Activated CD4-positive, alpha-beta T cell treated with anti-CD3 and anti-CD28 coated beads, Interleukin-2, amount 10 ng/mL, durations not matched to agents 7 days and 5 days (primary cell): ENCODE results near the gene PIH1D1. TPM values are rescaled to one million over a fixed set of nuclear protein-coding genes. Genes with fewer than 3 reads are reported as not detected.

Experiments
- CTCF ChIA-PET: fragments of 350-600 bp; sonication (Branson Sonifier 250); formaldehyde crosslinking; loops from one replicate; lab custom pipeline; 2021; ENCODE audit warnings: antibody characterized with exemption; lab: Charles Lee
- POLR2A ChIA-PET: fragments of 350-600 bp; sonication (Branson Sonifier 250); formaldehyde crosslinking; loops from one replicate; lab custom pipeline; 2021; ENCODE audit warnings: antibody characterized with exemption; lab: Charles Lee
- DNase-seq: peaks from one replicate; pipeline ENCODE4 v3.0.0-alpha.2; 2020
- H3K27ac Mint-ChIP-seq: one replicate; pipeline ENCODE4 v1.8.0; 2021; ENCODE audit warnings: mild to moderate bottlenecking, moderate library complexity, mixed read lengths
- H3K27me3 Mint-ChIP-seq: one replicate; pipeline ENCODE4 v1.8.0; 2021; ENCODE audit warnings: mixed read lengths
- H3K36me3 Mint-ChIP-seq: one replicate; pipeline ENCODE4 v1.8.0; 2021; ENCODE audit warnings: low read depth, mixed read lengths
- H3K4me1 Mint-ChIP-seq: one replicate; pipeline ENCODE4 v1.8.0; 2021; ENCODE audit warnings: mixed read lengths
- H3K4me3 Mint-ChIP-seq: one replicate; pipeline ENCODE4 v1.8.0; 2021; ENCODE audit warnings: mild to moderate bottlenecking, moderate library complexity, mixed read lengths
- H3K9me3 Mint-ChIP-seq: one replicate; pipeline ENCODE4 v1.8.0; 2021; ENCODE audit warnings: mixed read lengths
- microRNA-seq: library from miRNA; unstranded; fragments of <30 nt; microRNA quantifications from one replicate; pipeline ENCODE4 v1.2.0, GENCODE V29; 2021; ENCODE audit warnings: borderline microRNAs expressed, borderline replicate concordance
- total RNA-seq, 2 experiments: library from RNA; stranded (reverse); gene quantifications; one replicate each; pipeline ENCODE4 v1.2.3, GENCODE V29; 2021

The PIH1D1 gene
- total RNA-seq, 2 experiments from 2014 or later = 146 to 176 TPM

DNA sequence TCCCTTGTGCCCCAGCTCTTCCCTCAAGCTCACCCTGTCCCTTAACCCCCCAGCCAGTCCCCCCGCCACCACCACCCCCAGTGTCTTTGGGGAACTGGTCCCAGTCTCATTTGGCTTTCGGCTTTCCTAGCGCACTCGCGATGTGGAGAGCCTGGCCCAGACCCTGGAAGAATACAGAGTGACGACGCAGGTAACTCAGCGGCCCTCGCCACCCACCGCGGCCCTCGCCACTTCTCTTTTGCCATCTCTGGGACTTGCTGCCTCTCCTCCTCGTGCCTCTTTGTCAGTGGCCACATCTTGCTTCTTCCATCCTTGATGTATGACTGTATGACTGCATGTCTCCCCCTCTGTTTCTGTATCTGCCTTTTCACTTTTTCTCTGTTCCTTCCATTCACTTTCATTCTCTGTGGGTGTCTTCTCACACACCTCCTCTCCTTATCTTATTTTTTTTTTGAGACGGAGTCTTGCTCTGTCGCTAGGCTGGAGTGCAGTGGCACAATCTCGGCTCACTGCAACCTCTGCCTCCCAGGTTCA, 44.1 kb downstream of the PIH1D1 start:
- no peak for DNase-seq
- Mint-ChIP-seq H3K27me3 (peaks cover 2% of the 10 kb centered on the region), H3K4me3 (no peak overlapping the region), H3K27ac (peak overlapping the region; percentile 93), H3K36me3 (no peaks in the 10 kb centered on the region), H3K9me3 (no peaks in the 10 kb centered on the region), H3K4me1 (peaks cover 69% of the 10 kb centered on the region)
- POLR2A ChIA-PET = no interaction called here
- CTCF ChIA-PET = interaction anchor here (0.7 to 8.8 kb wide), 2 partner anchors 14 to 248 kb away, joined by 3 to 71 read pairs; partner anchors contain the start of genes GFY and PTH2

- POLR2A ChIA-PET = no interaction called here
Measured at GRCh38 chr19:49407079-49407478, 44.5 kb downstream of the PIH1D1 start.

GRCh38 chr19:49403404-49404187, 48.0 kb downstream of the PIH1D1 start:
- Mint-ChIP-seq H3K4me1 (peaks cover 44% of the 10 kb centered on the region), H3K27me3 (peaks cover 2% of the 10 kb centered on the region), H3K36me3 (no peaks in the 10 kb centered on the region), H3K27ac (no peak overlapping the region), H3K9me3 (no peaks in the 10 kb centered on the region), H3K4me3 (no peak overlapping the region)
- CTCF ChIA-PET = interaction anchor here (0.5 to 2.2 kb wide), 6 partner anchors 12 to 360 kb away, joined by 3 to 7 read pairs (median 4); no protein-coding TSS in a partner anchor
- POLR2A ChIA-PET = no interaction called here
- no peak for DNase-seq

More at GRCh38 chr19:49407079-49407478, 44.5 kb downstream of the PIH1D1 start:
- Mint-ChIP-seq H3K4me1 (peaks cover 64% of the 10 kb centered on the region), H3K27me3 (peaks cover 2% of the 10 kb centered on the region), H3K27ac (peak overlapping the region; percentile 13), H3K9me3 (no peaks in the 10 kb centered on the region), H3K36me3 (no peaks in the 10 kb centered on the region), H3K4me3 (no peak overlapping the region)
- no peak for DNase-seq
- CTCF ChIA-PET = interaction anchor here (1.0 to 8.8 kb wide), 4 partner anchors 12 to 63 kb away, joined by 3 to 71 read pairs (median 4); partner anchors contain the start of genes GFY and PTH2

DNA sequence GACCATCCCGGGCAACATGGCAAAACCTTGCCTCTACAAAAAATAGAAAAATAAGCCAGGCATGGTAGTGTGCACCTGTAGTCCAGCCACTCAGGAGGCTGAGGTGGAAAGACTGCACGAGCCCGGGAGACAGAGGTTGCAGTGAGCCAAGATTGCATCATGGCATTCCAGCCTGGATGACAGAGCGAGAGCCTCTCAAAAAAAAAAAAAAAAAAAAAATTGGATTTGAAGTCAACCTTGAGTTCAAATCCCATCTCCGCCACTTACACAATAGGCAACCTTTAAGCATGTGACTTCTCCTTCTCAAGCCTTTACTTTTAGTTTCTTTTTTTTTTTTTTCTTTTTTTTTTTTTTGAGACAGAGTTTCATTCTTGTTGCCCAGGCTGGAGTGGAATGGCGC, 51.6 kb downstream of the PIH1D1 start:
- ChIA-PET POLR2A (no interaction called here), CTCF (no interaction called here)
- no peaks in the 10 kb centered on the region for H3K9me3 Mint-ChIP-seq
- H3K27ac Mint-ChIP-seq = no peak overlapping the region
- H3K27me3 Mint-ChIP-seq = peaks cover 2% of the 10 kb centered on the region
- no peaks in the 10 kb centered on the region for H3K36me3 Mint-ChIP-seq
- DNase-seq = no peak
- no peak overlapping the region for H3K4me3 Mint-ChIP-seq
- H3K4me1 Mint-ChIP-seq = peaks cover 34% of the 10 kb centered on the region

DNA sequence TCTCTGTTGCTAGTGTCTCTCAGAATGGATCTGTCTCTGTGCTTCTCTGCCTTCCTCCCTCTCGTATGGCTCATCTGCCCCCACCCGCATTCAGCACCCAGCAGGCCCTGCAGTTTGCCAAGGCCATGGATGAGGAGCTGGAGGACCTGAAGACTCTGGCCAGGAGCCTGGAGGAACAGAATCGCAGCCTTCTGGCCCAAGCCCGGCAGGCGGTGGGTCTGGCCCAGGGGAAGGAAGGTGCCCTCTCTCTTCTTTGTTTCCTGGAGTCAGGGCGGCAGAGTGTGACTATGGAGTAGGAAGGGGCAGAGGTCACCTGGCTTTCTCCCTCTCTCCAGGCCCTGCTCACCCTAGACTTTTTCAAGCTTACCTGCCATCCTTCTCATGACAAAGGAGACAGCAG, 52.7 kb downstream of the PIH1D1 start:
- DNase-seq = no peak
- Mint-ChIP-seq H3K4me3 (no peak overlapping the region), H3K27ac (peak overlapping the region; percentile 42), H3K9me3 (no peaks in the 10 kb centered on the region), H3K36me3 (no peaks in the 10 kb centered on the region), H3K27me3 (peaks cover 2% of the 10 kb centered on the region), H3K4me1 (peaks cover 34% of the 10 kb centered on the region)
- POLR2A ChIA-PET = no interaction called here
- CTCF ChIA-PET = no interaction called here

DNA sequence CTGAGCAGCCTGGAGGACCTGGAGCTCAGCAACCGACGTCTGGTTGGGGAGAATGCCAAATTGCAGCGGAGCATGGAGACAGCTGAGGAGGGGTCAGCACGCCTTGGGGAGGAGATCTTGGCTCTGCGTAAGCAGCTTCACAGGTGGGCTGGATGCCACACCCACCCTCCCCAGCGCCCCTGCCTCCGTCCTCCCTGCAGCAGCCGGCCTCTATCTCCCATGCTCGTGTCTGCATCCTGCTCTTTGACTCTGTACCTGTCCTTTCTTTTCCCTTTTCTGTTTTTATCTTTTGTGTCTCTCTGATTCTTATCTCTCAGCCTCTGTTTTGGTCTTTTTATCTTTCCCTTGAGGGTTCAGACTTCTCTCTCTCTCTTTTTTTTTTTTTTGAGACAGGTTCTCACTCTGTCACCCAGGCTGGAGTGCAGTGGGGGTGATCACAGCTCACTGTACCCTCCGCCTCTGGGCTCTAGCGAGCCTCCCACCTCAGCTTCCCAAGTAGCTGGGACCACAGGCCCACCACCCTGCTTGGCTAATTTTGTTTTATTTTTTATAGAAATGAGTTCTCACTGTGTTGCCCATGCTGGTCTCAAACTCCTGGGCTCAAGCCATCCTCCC, 53.5 kb downstream of the PIH1D1 start:
- peaks cover 27% of the 10 kb centered on the region for H3K4me1 Mint-ChIP-seq
- no peaks in the 10 kb centered on the region for H3K36me3 Mint-ChIP-seq
- peak overlapping the region; percentile 42 for H3K27ac Mint-ChIP-seq
- ChIA-PET POLR2A (no interaction called here), CTCF (interaction anchor here (1.0 kb wide), 1 partner anchor 130 kb away, joined by 6 read pairs; the partner anchor contains the start of gene RCN3)
- H3K9me3 Mint-ChIP-seq = no peaks in the 10 kb centered on the region
- DNase-seq = no peak
- no peak overlapping the region for H3K4me3 Mint-ChIP-seq
- H3K27me3 Mint-ChIP-seq = peaks cover 2% of the 10 kb centered on the region

GRCh38 chr19:49396738-49397505, 54.7 kb downstream of the PIH1D1 start:
- Mint-ChIP-seq H3K27me3 (peaks cover 4% of the 10 kb centered on the region), H3K27ac (no peak overlapping the region), H3K36me3 (no peaks in the 10 kb centered on the region), H3K4me3 (no peak overlapping the region), H3K4me1 (peaks cover 32% of the 10 kb centered on the region), H3K9me3 (no peaks in the 10 kb centered on the region)
- no peak for DNase-seq
- CTCF ChIA-PET = interaction anchor here (0.8 kb wide), 1 partner anchor 20 kb away, joined by 4 read pairs; no protein-coding TSS in a partner anchor
- POLR2A ChIA-PET = no interaction called here

Small RNA genes within 50 kb of the gene (microRNA-seq; reads per million reads assigned to microRNA genes)
- gene MIR150 = 18,776 reads per million, percentile 98 among the genes with 10 or more reads in this experiment

Other genes starting within 250 kb of the PIH1D1 start
- gene SLC6A16, start 126.6 kb downstream of the PIH1D1 start, total RNA-seq = 1 to 10 TPM; 4.8 to 5.7 TPM
- gene CD37, start 116.4 kb downstream of the PIH1D1 start, total RNA-seq = 100 to 1,000 TPM; 268 to 352 TPM
- gene TEAD2, start 89.4 kb downstream of the PIH1D1 start, total RNA-seq = not detected
- not detected for gene DKKL1, start 87.9 kb downstream of the PIH1D1 start, total RNA-seq
- gene KASH5, start 63.6 kb downstream of the PIH1D1 start, total RNA-seq = under 1 TPM; 0.45 to 0.85 TPM
- gene PTH2, start 28.4 kb downstream of the PIH1D1 start, total RNA-seq = 1 to 10 TPM in 1 of 2 experiments, under 1 TPM in 1; 0.52 to 1.2 TPM
- gene GFY, start 26.4 kb downstream of the PIH1D1 start, total RNA-seq = not detected
- gene SLC17A7, start 10.3 kb downstream of the PIH1D1 start, total RNA-seq = under 1 TPM; 0.15 to 0.25 TPM
- 10 to 100 TPM; 49.2 to 60.4 TPM for gene ALDH16A1, start 1.4 kb upstream of the PIH1D1 start, total RNA-seq
- 100 to 1,000 TPM; 348 to 355 TPM for gene FLT3LG, start 22.4 kb upstream of the PIH1D1 start, total RNA-seq
- 1,000 to 10,000 TPM; 2,327 to 2,349 TPM for gene RPL13A, start 35.8 kb upstream of the PIH1D1 start, total RNA-seq
- gene RPS11, start 44.6 kb upstream of the PIH1D1 start, total RNA-seq = 1,000 to 10,000 TPM; 1,996 to 2,084 TPM
- gene FCGRT, start 60.8 kb upstream of the PIH1D1 start, total RNA-seq = 10 to 100 TPM; 25.0 to 27.4 TPM
- 1 to 10 TPM; 4.2 TPM for gene RCN3, start 76.2 kb upstream of the PIH1D1 start, total RNA-seq
- 100 to 1,000 TPM; 288 TPM for gene NOSIP, start 128.7 kb upstream of the PIH1D1 start, total RNA-seq
- 1 to 10 TPM; 1.1 TPM for gene PRRG2, start 129.5 kb upstream of the PIH1D1 start, total RNA-seq
- 10 to 100 TPM; 41.5 to 45.9 TPM for gene PRR12, start 139.4 kb upstream of the PIH1D1 start, total RNA-seq
- gene RRAS, start 188.3 kb upstream of the PIH1D1 start, total RNA-seq = 1 to 10 TPM; 9.0 to 9.5 TPM
- 10 to 100 TPM; 48.1 to 59.9 TPM for gene SCAF1, start 190.4 kb upstream of the PIH1D1 start, total RNA-seq
- 100 to 1,000 TPM; 157 to 168 TPM for gene IRF3, start 214.0 kb upstream of the PIH1D1 start, total RNA-seq
- gene BCL2L12, start 214.1 kb upstream of the PIH1D1 start, total RNA-seq = 10 to 100 TPM; 73.9 to 80.7 TPM
- gene PRMT1, start 225.5 kb upstream of the PIH1D1 start, total RNA-seq = 100 to 1,000 TPM; 125 to 130 TPM
- 1 to 10 TPM; 3.7 to 4.9 TPM for gene ADM5, start 237.8 kb upstream of the PIH1D1 start, total RNA-seq
- gene CPT1C, start 239.3 kb upstream of the PIH1D1 start, total RNA-seq = 1 to 10 TPM in 1 of 2 experiments, under 1 TPM in 1; 0.79 to 1.3 TPM